NCI-H524 treated with DMSO at 0.1 percent for 48 hours (cell line): ENCODE data around the gene LRP8.

Source experiments
- DNase-seq: peaks from one replicate; lab custom pipeline; 2025; lab: John Stamatoyannopoulos, UW

The LRP8 gene

GRCh38 chr1:53359225-53359933 lies 31.5 kb upstream of the LRP8 start:
- DNase-seq = no peak

DNA sequence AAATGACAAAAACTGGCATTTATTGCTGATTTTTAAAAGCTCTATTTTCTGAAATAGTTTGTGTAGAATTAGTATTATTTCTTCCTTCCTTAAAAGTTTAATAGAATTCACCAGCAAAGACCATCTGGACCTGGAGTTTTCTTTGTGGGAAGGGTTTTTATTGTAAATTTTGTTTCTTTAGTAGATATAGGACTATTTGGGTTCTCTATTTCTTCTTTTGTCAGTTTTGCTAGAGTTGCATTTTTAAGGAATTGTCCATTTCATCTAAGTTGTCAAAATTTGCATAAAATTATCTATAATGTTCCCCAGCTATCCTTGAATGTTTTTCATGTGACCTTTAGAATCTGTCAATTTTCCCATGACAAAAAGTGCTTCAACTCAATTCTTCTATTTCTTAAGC lies 28.8 kb upstream of the LRP8 start:
- no peak for DNase-seq

DNA sequence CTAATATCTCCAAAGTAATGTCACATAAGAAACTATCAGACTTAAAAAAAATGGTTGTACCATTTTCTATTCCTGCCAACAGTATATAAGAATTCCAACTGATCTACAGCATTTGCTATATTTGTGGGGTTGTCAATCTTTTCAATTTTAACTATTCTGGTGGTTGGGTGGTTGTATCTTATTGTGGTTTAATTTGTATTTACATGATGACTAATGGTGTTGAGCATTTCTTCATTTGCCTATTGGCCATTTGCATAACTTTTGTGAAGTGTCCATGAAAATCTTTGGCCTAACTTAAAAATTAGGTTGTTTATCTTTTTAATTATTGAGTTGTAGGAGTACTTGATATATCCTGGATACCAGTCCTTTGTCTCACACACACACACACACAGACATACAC lies 26.2 kb upstream of the LRP8 start:
- DNase-seq = no peak

DNA sequence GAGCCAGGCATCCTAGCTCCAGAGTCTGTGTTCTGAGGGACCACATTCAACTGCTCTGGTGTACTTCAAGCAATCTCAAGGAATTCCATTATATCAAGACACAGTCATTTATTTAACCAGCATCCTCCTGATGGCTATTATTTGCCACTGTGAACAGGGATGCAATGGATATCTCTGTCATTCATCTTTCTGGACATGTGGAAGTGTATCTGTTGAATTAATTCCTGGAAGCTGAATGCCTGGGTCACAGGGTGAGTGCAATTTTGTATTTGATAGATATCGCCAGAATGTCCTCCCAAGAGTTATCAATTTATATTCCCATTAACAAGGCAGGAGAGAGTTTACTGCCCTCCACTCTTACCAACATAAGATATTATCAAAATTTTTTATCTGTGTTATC lies 24.7 kb upstream of the LRP8 start:
- DNase-seq = no peak

DNA sequence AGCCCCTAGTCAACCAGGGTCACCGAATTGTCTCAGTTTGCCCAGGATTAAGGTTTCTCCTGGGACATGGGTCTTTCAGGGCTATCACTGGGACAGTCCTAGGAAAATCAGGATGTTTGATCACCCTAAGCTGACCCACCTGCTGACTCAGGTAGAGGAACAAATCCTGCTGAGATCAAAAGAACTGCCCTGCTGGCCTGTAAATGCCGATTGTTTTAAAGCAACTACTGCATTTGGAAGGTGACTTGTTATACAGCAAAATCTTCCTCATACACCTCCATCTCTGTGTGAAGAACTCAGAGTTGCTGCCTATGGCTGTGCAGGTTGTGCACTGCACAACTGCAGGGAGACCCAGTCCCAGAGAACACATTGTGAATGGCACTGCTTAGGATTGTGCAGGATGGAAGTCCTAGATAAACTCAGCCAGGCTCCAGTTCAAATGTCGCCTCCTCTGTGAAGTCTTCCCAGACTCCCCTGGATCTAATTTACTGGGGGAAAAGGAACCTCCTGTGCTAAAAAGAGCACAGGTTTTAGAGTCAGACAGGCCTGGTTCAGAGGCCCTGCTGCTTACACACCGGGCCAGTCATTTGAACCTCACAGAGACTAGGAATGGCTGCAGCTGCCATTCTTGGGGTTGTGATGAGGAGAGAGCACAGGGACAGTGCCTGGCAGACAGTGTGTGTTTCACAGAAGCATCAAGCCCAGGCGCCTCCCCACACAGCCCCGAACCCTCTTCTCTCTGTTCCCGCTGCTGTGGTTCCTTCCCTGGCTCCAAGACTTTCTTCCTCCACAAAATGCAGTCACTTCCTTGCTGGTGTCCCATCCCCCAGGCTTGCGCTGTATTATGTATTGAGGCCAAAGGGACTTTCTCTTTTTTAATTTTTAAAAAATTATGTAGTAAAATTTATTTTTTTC lies 23.2 kb upstream of the LRP8 start:
- DNase-seq = no peak

GRCh38 chr1:53349968-53350852 lies 22.3 kb upstream of the LRP8 start:
- no peak for DNase-seq

GRCh38 chr1:53349369-53349835 lies 21.5 kb upstream of the LRP8 start:
- no peak for DNase-seq

GRCh38 chr1:53348486-53349368 lies 20.9 kb upstream of the LRP8 start:
- DNase-seq = no peak

DNA sequence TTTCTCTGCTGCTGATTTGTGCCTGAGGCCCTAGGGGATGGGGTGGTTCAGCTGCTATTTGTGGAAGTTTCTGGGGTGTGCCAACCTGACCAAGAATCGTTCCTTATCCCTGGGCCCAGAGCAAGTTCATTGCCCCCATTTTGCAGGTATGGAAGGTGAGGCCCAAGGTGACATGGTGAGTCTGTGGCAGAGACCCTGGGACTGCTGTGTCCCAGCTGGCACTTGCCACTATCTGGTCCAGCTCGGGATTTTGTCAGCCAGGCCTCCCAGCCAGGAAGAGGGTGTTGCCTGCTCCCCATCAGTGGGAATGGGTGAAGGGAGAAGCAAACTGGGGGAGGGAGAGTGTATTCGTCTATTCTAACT lies 18.9 kb upstream of the LRP8 start:
- DNase-seq = no peak

GRCh38 chr1:53345996-53346813 lies 18.3 kb upstream of the LRP8 start:
- no peak for DNase-seq

DNA sequence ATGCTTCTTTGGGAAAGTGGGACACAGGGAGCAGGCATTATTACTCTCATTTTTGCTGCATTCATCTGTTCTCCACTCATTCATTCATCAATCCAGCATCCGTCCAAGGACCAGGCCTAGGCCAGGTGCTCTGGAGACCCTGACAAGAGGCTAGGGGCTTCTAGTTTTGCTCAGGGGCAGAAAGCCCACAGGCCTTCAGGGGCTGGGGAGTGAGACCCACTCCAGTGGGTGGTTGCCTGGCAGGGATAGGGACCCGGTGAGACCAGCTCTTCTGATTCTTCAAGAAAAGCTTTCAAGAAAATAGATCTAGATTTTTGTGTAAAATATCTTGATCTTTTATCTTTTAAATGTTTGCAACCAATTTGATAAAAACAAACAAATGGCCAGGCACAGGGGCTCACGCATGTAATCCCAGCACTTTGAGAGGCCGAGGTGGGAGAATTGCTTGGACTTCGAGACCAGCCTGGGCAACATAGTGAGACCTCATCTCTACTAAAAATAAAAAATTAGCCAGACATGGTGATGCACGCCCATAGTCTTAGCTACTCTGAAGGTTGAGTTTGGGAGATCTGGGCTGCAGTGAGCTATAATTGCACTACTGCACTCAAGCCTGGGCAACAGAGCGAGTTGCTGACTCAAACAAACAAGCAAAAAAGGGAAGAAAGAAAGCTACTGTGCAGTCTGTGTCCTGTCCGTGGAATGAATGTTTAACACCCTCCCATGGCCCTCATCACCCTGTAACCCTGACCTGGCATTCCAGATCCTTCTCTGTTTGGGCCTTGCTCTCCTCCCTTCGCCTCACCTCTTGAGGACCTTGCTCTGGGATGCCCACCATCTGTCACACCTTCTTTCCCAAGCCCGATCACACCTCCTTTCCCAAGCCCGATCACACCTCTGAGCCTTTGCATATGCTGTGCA lies 17.3 kb upstream of the LRP8 start:
- no peak for DNase-seq

GRCh38 chr1:53343831-53344668 lies 16.2 kb upstream of the LRP8 start:
- DNase-seq = no peak

GRCh38 chr1:53342735-53343470 lies 15.0 kb upstream of the LRP8 start:
- no peak for DNase-seq

DNA sequence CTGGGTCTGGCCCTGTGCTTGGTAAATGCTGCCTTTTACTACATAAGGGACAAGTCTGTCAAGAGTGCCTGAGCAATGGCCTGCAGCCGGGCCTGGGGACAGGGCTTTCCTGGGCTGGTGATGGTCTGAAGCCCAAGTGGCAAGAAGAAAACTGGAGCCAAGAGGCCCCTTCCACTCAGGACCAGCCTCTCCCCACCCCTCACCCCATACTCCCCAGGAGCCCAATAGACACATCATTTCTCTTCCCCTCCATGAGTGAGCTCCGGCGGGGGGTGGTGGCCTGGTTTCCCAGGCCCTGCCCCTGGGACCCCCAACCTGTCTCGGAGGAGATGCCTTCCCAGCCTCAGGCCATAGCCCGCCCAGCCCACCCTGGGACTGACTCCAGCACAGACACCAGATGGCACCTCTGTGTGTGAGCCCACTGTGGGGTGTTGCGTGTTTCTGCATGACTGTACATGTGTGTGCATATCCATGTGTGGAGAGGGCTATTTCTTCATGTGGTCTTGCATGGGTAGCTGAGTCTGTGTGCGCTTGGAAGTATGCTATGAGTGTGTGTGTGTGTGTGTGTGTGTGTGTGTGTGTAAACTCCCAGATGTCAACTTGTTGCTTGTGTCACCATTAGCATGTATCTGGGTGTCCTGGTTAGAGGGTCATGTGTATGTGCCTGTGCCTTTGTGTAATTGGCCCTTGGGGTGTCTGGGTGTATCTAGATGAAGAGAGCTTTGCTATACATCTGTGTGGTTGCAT lies 14.3 kb upstream of the LRP8 start:
- DNase-seq = no peak

DNA sequence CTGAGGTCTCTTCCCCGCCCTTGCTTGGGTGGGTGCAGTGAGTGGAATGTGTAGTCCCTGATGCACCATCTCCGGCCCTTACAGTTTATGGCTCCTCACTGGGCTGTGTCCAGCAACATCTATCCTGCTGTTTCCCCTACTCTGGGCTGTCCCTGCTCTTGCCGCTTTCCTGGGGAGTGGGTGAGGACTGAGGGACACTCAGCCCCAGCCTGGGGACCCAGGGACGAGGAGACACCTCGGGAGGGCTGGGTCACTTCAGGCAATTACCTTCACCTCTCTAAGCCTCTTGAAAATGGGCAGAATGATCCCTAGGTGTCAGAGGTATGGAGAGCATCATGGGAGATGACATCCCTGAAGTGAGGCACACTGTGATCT lies 13.6 kb upstream of the LRP8 start:
- DNase-seq = no peak

DNA sequence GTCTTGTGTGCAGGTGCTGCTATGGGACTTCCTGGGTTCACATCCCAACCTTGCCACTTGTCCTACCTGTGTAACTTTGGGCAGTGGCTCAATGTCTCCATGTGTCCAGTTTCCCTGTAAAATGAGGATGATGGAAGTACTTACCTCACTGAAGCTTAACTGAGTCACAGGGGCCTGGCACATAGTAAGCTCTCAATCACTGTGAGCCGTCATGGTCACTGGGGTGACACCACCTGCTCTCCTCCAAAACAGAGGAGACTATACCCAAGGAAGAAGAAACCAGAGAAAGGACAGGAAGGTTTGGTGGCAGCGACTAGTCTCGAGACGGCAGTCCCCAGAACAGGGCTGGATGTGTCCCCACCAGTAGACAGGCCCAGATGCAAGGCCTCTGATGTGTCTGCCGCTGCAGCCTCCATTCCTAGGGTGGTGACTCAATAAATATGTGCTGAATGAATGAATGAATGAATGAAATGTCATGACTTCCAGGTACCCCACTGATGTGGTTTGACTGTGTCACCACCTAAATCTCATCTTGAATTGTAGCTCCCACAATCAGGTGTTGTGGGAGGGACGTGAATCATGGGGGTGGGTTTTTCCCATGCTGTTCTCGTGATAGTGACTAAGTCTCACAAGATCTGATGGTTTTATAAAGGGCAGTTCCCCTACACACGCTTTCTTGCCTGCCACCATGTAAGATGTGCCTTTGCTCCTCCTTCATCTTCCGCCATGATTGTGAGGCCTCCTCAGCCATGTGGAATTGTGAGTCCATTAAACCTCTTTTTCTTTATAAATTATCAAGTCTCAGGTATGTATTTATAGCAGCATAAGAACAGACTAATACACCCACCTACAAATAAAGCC lies 13.0 kb upstream of the LRP8 start:
- DNase-seq = no peak
